Measurements from ENCODE around the gene ANXA6. TPM values are rescaled to one million over a fixed set of nuclear protein-coding genes. Genes with fewer than 3 reads are reported as not detected.
"Not testable (repeated sequence)": the region's sequence is repeated elsewhere in the genome, so short reads cannot be mapped to it uniquely, and the experiment has no call there.

Gene ANXA6
- total RNA-seq, 1 donor from 2014 or later: 301 TPM

DNA sequence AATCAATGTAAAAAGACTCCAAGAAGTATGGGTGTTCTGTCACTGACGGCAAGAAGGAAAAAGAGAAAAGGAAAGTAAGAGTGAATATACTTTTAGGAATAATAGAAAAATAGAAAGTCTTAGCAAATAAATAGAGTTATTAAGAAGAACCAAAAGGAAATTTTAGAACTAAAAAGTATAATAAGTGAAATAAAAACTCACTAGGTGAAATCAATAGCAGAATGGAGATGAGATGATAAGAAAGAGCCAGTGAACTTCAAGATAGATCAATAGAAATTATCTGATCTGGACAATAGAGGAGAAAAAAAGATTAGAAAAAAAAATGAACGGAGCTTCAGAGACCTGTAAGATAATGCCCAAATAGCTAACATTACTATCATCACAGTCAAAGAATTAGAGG, 31.6 kb upstream of the ANXA6 start:
- no peak overlapping the region for H3K4me3 Mint-ChIP-seq
- intact Hi-C loops (cut with micrococcal nuclease): no loop called here
- no peak for DNase-seq (ENCODE audit: low spot score)
- peaks cover 21% of the 10 kb centered on the region for H3K4me1 Mint-ChIP-seq (ENCODE audit: low read depth)
- H3K27me3 Mint-ChIP-seq (ENCODE audit: insufficient read depth): no peaks in the 10 kb centered on the region
- no peak overlapping the region for H3K27ac Mint-ChIP-seq
- peaks cover 71% of the 10 kb centered on the region for H3K36me3 Mint-ChIP-seq (ENCODE audit: low read depth)
- peaks cover 48% of the 10 kb centered on the region for H3K9me3 Mint-ChIP-seq

DNA sequence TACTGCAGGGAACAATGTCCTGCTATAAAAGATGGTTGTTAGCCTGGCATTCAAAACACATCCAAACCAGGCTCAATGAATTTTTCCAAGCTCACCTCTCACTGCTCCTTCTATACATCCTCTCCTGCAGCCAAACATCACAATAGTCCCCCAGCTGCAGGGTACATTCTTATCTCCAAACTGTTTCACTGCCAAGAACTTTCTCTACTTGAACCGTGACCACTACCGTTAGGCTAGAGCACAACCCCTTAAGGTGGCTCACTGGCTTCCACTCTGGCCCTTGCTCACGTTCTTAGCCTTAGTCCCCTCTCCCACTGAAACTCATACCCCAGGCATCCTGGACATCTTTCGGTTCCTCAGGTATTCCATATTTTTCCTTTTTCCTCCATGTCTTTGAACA, 29.0 kb upstream of the ANXA6 start:
- peaks cover 11% of the 10 kb centered on the region for H3K4me1 Mint-ChIP-seq (ENCODE audit: low read depth)
- H3K27ac Mint-ChIP-seq: no peak overlapping the region
- peaks cover 28% of the 10 kb centered on the region for H3K9me3 Mint-ChIP-seq
- DNase-seq (ENCODE audit: low spot score): no peak
- H3K36me3 Mint-ChIP-seq (ENCODE audit: low read depth): peaks cover 61% of the 10 kb centered on the region
- intact Hi-C loops (cut with micrococcal nuclease): no loop called here
- H3K4me3 Mint-ChIP-seq: no peak overlapping the region
- no peaks in the 10 kb centered on the region for H3K27me3 Mint-ChIP-seq (ENCODE audit: insufficient read depth)

DNA sequence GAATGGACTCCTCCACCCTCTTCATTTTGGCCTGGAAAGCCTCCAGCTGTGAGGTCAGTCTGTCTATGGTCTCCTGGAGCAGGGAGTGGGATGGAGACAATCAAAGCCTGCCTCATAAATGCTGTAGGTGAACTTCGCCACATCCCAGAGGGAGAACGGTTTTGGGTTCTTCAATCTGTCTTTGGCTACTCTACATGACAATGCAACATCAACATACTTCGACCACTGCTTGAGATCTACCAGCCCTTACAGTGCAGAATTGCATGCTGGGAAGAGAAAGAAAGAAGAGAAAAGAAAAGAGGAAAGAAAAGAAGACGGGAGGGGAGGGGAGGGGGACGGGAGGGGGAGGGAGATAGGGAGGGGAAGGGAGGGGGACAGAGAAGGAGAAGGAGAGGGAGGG, 28.5 kb upstream of the ANXA6 start:
- peaks cover 6% of the 10 kb centered on the region for H3K4me1 Mint-ChIP-seq (ENCODE audit: low read depth)
- no peak overlapping the region for H3K27ac Mint-ChIP-seq
- no peaks in the 10 kb centered on the region for H3K27me3 Mint-ChIP-seq (ENCODE audit: insufficient read depth)
- no peak for DNase-seq (ENCODE audit: low spot score)
- H3K9me3 Mint-ChIP-seq: peaks cover 23% of the 10 kb centered on the region
- H3K4me3 Mint-ChIP-seq: no peak overlapping the region
- intact Hi-C loops (cut with micrococcal nuclease): no loop called here
- peaks cover 56% of the 10 kb centered on the region for H3K36me3 Mint-ChIP-seq (ENCODE audit: low read depth)

DNA sequence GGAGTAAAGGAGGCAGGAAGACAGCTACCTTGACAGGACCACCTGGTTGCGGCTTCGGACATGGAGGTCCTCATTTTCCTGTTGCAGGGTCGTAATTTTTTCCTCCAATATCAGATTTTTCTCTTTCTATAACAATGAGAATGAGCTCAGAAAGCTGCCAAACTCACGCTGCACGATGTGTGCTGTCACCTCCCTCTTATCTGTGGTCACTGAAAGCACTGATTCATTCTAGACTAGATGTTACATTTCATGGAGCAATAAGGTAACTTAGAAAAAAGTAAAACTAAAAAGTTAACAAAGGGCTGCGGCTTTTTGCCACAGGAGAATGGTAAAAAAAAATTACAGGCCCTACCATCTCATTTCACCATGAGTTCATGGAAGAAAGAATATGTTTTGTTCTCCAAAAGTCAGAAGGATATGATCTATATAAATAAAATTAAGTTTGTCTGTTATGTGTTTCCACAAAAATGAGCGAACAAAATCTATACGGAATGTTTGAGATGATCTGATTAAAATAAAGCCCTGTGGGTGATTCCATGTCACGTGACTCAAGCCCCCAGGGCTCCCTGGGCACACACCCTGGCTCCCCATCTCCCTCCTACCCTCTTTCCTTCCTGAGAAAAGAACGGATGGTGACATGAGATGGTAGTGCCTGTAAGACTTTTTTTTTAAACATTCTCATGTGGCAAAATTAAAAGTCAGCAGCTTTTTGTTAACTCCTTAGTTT, 26.9 kb upstream of the ANXA6 start:
- peaks cover 9% of the 10 kb centered on the region for H3K9me3 Mint-ChIP-seq
- no peak overlapping the region for H3K27ac Mint-ChIP-seq
- H3K4me3 Mint-ChIP-seq: no peak overlapping the region
- DNase-seq (ENCODE audit: low spot score): no peak
- no peaks in the 10 kb centered on the region for H3K4me1 Mint-ChIP-seq (ENCODE audit: low read depth)
- H3K27me3 Mint-ChIP-seq (ENCODE audit: insufficient read depth): no peaks in the 10 kb centered on the region
- intact Hi-C loops (cut with micrococcal nuclease): no loop called here
- peaks cover 49% of the 10 kb centered on the region for H3K36me3 Mint-ChIP-seq (ENCODE audit: low read depth)

DNA sequence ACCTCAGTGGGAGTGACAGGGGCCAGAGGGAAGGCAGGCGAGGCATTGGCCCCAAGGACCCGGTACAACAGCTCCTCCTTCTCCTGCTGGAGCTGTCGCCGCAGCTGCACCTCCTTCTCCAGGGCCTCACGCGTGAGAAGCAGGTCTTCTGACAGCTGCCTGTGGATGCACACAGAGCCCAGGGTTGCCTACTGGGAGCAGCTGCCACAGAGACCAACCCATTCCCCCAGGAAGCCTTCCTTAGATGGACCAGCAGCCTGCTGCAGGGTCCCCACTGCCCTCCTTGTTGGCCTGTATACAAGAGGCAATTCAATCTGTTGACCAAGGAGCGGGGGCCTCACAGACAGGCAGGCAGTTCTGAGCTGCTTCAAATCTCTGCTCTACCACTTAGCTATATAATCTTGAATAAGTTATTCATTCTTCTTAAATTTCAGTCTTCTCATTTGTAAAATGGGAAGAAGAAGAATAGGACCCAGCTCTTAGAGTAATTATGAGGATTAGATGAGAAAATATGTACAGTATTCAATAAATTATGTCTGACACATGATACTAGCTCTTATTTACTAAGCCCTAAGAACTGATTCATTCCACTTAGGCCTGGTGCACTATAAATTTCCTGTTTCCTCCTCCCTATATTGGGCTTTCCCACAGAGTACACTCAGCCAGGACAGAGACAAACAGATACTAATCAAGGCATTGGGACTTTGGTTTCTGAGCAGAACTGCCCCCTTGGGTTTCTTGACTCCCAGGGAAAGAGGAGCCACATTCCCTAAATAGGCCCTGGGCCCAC, 26.1 kb upstream of the ANXA6 start:
- DNase-seq (ENCODE audit: low spot score): no peak
- Mint-ChIP-seq H3K4me3 (no peak overlapping the region), H3K36me3 (ENCODE audit: low read depth) (peaks cover 46% of the 10 kb centered on the region), H3K27me3 (ENCODE audit: insufficient read depth) (no peaks in the 10 kb centered on the region), H3K4me1 (ENCODE audit: low read depth) (no peaks in the 10 kb centered on the region), H3K27ac (no peak overlapping the region), H3K9me3 (peaks cover under 1% of the 10 kb centered on the region)
- intact Hi-C loops (cut with micrococcal nuclease): no loop called here

DNA sequence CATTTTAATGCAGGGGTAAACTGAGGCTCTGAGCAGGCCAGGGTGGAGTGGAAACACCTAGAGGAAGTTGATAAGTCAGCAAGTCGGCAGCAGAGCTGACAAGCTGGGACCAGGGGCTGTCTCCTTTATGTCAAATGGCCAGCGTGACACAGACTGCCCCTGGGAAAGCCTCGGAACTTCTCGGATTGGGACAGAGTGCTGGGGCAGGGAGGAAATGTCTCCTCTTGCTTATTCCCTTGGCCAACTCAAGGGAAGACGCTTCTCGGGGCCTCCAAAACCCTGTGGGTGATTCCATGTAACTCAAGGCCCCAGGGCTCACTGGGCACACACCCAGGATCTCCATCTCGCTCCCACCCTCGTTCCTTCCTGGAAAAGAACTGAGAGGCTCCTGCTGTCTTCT, 25.4 kb upstream of the ANXA6 start:
- H3K4me3 Mint-ChIP-seq: no peak overlapping the region
- no peaks in the 10 kb centered on the region for H3K27me3 Mint-ChIP-seq (ENCODE audit: insufficient read depth)
- no peak overlapping the region for H3K27ac Mint-ChIP-seq
- H3K9me3 Mint-ChIP-seq: no peaks in the 10 kb centered on the region
- peaks cover 49% of the 10 kb centered on the region for H3K36me3 Mint-ChIP-seq (ENCODE audit: low read depth)
- no peaks in the 10 kb centered on the region for H3K4me1 Mint-ChIP-seq (ENCODE audit: low read depth)
- DNase-seq (ENCODE audit: low spot score): no peak
- intact Hi-C loops (cut with micrococcal nuclease): no loop called here

DNA sequence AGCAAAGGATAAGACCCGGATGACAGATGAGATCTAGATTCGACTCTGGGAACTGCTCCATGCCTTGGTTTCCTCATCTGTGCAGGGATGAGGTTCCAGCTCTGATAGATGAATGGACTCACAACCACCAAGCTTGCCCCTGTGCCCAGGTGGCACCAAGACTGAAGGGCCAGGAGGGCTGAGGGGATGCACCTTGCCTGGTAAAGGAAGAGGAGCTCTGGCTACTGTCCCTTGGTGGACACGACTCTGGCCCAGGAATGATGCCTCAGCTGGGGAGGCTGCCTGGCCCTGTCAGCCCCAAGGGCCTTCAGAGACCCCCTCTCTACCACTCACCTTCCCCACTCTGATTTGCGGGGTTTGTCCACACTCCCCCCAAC, 24.9 kb upstream of the ANXA6 start:
- Mint-ChIP-seq H3K27me3 (ENCODE audit: insufficient read depth) (no peaks in the 10 kb centered on the region), H3K4me3 (no peak overlapping the region), H3K4me1 (ENCODE audit: low read depth) (no peaks in the 10 kb centered on the region), H3K36me3 (ENCODE audit: low read depth) (peaks cover 46% of the 10 kb centered on the region), H3K27ac (no peak overlapping the region), H3K9me3 (no peaks in the 10 kb centered on the region)
- DNase-seq (ENCODE audit: low spot score): no peak
- intact Hi-C loops (cut with micrococcal nuclease): no loop called here

DNA sequence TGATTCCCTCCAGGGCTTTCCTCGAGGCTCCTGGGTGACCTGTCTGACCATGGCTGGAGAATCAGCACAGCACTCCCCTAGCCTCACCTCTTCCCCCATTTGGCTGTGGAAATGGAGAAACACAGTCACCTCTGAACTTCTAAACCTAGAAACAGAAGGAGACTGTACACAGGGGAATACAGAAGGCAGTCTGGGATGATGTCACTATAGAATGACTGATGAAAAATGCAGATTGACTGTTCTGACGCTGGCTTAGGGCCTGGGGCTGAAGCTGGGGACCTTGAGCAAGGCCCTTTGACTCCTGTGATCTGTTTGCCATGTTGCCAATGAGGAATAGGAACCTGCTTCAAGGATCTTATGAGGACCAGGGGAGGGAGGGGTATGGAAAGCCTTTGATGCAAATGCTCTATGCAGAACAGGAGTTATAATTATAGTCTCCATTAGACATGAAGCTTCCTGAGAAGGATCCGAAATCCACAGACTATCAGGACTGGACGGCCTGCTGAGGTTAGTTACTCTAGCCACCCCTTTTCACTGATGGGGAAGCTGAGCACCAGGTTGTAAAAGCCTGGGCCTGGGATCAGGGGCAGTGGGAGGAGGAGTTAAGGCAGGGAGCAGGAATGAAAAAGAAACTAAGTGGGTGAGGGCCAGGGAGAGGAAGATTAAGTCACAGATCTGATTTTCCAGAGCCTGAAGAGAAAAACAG, 24.4 kb upstream of the ANXA6 start:
- H3K36me3 Mint-ChIP-seq (ENCODE audit: low read depth): peaks cover 45% of the 10 kb centered on the region
- H3K9me3 Mint-ChIP-seq: no peaks in the 10 kb centered on the region
- intact Hi-C loops (cut with micrococcal nuclease): no loop called here
- no peaks in the 10 kb centered on the region for H3K27me3 Mint-ChIP-seq (ENCODE audit: insufficient read depth)
- peak overlapping the region; percentile 11 for H3K27ac Mint-ChIP-seq
- no peak for DNase-seq (ENCODE audit: low spot score)
- no peaks in the 10 kb centered on the region for H3K4me1 Mint-ChIP-seq (ENCODE audit: low read depth)
- H3K4me3 Mint-ChIP-seq: no peak overlapping the region

DNA sequence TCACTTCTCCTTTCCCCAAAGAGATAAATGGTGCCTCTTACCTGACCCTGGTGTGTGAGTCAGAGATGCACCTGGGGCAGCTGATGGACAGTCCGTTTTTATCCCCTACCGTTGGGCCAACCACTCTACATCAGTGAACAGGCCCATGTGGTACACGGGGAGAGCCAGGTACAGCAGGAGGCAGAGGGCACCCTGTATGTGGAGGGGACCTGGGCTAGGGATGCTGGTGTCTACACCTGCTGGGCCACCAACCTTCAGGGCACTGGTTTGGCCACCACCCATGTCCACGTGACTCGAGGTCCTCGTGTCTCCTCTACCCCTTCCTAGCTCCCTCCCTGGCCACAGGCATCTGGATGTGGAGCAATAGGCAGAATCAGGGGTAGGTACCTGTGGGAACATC, 22.7 kb upstream of the ANXA6 start:
- DNase-seq (ENCODE audit: low spot score): no peak
- Mint-ChIP-seq H3K9me3 (no peaks in the 10 kb centered on the region), H3K36me3 (ENCODE audit: low read depth) (peaks cover 34% of the 10 kb centered on the region), H3K4me3 (no peak overlapping the region), H3K27ac (no peak overlapping the region), H3K4me1 (ENCODE audit: low read depth) (no peaks in the 10 kb centered on the region), H3K27me3 (ENCODE audit: insufficient read depth) (no peaks in the 10 kb centered on the region)
- intact Hi-C loops (cut with micrococcal nuclease): no loop called here

DNA sequence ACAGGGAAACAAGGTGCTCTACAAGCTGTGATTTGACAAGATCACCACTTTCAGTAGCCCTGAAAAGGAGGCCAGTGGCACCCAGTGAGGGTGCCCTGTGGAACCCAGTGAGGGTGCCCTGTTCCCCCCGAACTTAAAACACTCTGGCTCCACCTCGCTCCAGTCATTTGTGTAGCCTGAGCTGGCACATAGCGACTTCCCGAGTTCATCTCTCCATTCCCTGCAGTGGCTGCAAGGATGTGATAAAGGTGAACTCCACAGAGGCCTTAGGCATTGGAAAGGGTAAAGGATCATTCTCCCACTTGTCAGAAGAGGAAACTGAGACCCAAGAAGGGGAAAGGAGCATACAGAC, 21.9 kb upstream of the ANXA6 start:
- peaks cover 33% of the 10 kb centered on the region for H3K36me3 Mint-ChIP-seq (ENCODE audit: low read depth)
- DNase-seq (ENCODE audit: low spot score): no peak
- H3K4me1 Mint-ChIP-seq (ENCODE audit: low read depth): no peaks in the 10 kb centered on the region
- H3K4me3 Mint-ChIP-seq: no peak overlapping the region
- no peaks in the 10 kb centered on the region for H3K9me3 Mint-ChIP-seq
- H3K27ac Mint-ChIP-seq: no peak overlapping the region
- intact Hi-C loops (cut with micrococcal nuclease): no loop called here
- H3K27me3 Mint-ChIP-seq (ENCODE audit: insufficient read depth): no peaks in the 10 kb centered on the region

DNA sequence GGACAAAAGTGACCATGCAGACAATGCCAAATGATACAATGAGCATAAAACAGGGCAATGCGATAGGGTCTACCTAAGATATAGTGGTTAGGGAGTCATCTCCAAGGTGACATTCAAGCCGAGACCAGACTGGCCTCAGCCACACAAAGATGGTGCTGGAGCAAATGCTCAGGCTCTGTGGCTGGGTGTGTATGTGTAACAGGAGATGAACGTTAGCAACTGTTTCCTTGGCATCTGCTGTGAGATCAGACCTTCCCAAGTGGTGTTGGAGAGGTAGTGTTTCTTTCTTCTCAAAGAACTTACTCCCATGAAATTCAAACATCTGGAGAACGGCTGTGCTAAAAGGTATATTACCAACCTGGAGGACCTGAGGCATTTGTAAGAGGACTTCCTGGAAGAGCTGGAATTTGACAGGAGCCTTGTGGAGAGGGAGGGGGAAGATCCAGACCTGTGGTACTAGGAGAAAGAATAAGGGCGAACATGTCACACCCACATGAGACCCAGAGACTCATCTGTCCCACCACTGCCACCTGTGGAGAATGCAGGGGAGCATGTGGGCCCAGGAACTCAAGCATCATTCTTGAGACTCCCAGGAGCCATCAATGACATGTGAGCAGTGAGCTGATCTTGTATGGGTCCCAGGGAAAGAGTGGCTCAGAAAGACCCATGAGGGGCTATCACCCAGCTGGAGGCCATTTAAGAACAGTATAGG, 21.4 kb upstream of the ANXA6 start:
- no peak overlapping the region for H3K27ac Mint-ChIP-seq
- peaks cover 33% of the 10 kb centered on the region for H3K36me3 Mint-ChIP-seq (ENCODE audit: low read depth)
- H3K4me1 Mint-ChIP-seq (ENCODE audit: low read depth): no peaks in the 10 kb centered on the region
- no peak overlapping the region for H3K4me3 Mint-ChIP-seq
- no peaks in the 10 kb centered on the region for H3K27me3 Mint-ChIP-seq (ENCODE audit: insufficient read depth)
- intact Hi-C loops (cut with micrococcal nuclease): no loop called here
- no peaks in the 10 kb centered on the region for H3K9me3 Mint-ChIP-seq
- no peak for DNase-seq (ENCODE audit: low spot score)

DNA sequence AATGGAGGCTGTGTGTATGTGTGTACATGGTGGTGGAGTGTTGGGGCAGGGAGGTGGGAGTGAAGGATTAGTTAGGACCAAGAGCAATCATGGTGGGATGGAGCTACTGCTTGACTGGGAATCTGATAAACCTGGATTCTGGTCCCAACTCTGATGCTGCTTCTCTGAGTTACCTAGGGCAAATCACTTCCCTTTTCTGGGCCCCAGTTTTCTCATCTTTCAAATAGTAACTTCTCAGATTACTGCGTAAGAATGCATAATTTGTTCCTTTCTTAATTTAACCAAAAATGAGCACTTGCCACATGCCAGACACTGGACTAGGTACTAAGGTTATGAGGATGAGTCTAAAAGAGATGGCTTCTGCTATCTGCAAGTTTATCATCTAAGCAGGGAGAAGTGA, 20.8 kb upstream of the ANXA6 start:
- Mint-ChIP-seq H3K4me3 (no peak overlapping the region), H3K27me3 (ENCODE audit: insufficient read depth) (no peaks in the 10 kb centered on the region), H3K36me3 (ENCODE audit: low read depth) (peaks cover 33% of the 10 kb centered on the region), H3K4me1 (ENCODE audit: low read depth) (no peaks in the 10 kb centered on the region), H3K9me3 (no peaks in the 10 kb centered on the region), H3K27ac (no peak overlapping the region)
- no peak for DNase-seq (ENCODE audit: low spot score)
- intact Hi-C loops (cut with micrococcal nuclease): no loop called here

DNA sequence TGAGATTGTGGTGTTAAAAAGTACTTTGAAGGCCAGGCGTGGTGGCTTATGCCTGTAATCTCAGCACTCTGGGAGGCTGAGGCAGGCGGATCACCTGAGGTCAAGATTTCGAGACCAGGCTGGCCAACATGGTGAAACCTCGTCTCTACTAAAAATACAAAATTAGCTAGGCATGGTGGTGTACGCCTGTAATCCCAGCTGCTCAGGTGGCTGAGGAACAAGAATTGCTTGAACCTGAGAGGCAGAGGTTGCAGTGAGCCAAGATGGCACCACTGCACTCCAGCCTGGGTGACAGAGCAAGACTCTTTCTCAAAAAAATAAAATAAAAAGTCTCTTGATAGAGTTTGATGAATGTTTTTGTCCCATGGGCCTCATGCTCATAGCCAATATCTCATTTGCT, 18.7 kb upstream of the ANXA6 start:
- DNase-seq (ENCODE audit: low spot score); intact Hi-C loops (cut with micrococcal nuclease); H3K4me1 Mint-ChIP-seq (ENCODE audit: low read depth); H3K9me3 Mint-ChIP-seq; H3K27ac Mint-ChIP-seq; H3K27me3 Mint-ChIP-seq (ENCODE audit: insufficient read depth); H3K4me3 Mint-ChIP-seq: not testable (repeated sequence)
- H3K36me3 Mint-ChIP-seq (ENCODE audit: low read depth): peaks cover 24% of the 10 kb centered on the region
